Astrocyte (in vitro differentiated cells and primary cell): ENCODE data around the gene KCTD11. TPM values are rescaled to one million over a fixed set of nuclear protein-coding genes. Genes with fewer than 3 reads are reported as not detected.

Source experiments
- DNase-seq: peaks from one replicate; pipeline ENCODE4 v3.0.0-alpha.2; 2010; ENCODE audit warnings: low read depth
- FAIRE-seq: peaks from 2 replicates; lab custom pipeline; 2011; peaks lifted over from hg19 to GRCh38; lab: Jason Lieb, UNC
- H2AFZ ChIP-seq: 2 replicates; pipeline ENCODE4 v1.6.0; 2012; ENCODE audit warnings: low read depth, low read length, inconsistent platforms
- H3K27ac ChIP-seq: 2 replicates; pipeline ENCODE4 v1.5.1; 2011; ENCODE audit warnings: low read depth, low read length, inconsistent platforms
- H3K27me3 ChIP-seq: 2 replicates; pipeline ENCODE4 v1.6.0; 2011; ENCODE audit warnings: low read length, inconsistent platforms; ENCODE audit not compliant: insufficient read depth
- H3K36me3 ChIP-seq: 2 replicates; pipeline ENCODE4 v1.5.1; 2011; ENCODE audit warnings: low read length, inconsistent platforms; ENCODE audit not compliant: insufficient read depth
- H3K4me1 ChIP-seq: 2 replicates; pipeline ENCODE4 v1.5.1; 2011; ENCODE audit warnings: low read length, inconsistent platforms; ENCODE audit not compliant: insufficient read depth
- H3K4me2 ChIP-seq: 2 replicates; pipeline ENCODE4 v1.6.0; 2012; ENCODE audit warnings: low read length, inconsistent platforms
- H3K4me3 ChIP-seq: 2 replicates; pipeline ENCODE4 v1.5.1; 2011; ENCODE audit warnings: low read depth, mild to moderate bottlenecking, low read length, inconsistent platforms; ENCODE audit not compliant: insufficient read depth
- H3K79me2 ChIP-seq: 2 replicates; pipeline ENCODE4 v1.6.0; 2012; ENCODE audit warnings: mild to moderate bottlenecking, low read length, inconsistent platforms; ENCODE audit not compliant: insufficient read depth
- H3K9ac ChIP-seq: 2 replicates; pipeline ENCODE4 v1.6.0; 2012; ENCODE audit warnings: mild to moderate bottlenecking, low read length, inconsistent platforms
- H3K9me3 ChIP-seq: 2 replicates; pipeline ENCODE4 v1.5.1; 2012; ENCODE audit warnings: low read depth, mild to moderate bottlenecking, low read length, inconsistent platforms; ENCODE audit not compliant: insufficient read depth
- H4K20me1 ChIP-seq: 2 replicates; pipeline ENCODE4 v1.6.0; 2012; ENCODE audit warnings: low read length, inconsistent platforms; ENCODE audit not compliant: insufficient read depth
- H3K27ac Mint-ChIP-seq: one replicate; pipeline ENCODE4 v1.8.0; 2021; ENCODE audit warnings: mild to moderate bottlenecking, mixed read lengths; ENCODE audit not compliant: unreplicated experiment
- H3K27me3 Mint-ChIP-seq: one replicate; pipeline ENCODE4 v1.8.0; 2021; ENCODE audit warnings: low read depth, mixed read lengths; ENCODE audit not compliant: unreplicated experiment
- H3K36me3 Mint-ChIP-seq: one replicate; pipeline ENCODE4 v1.8.0; 2021; ENCODE audit warnings: low read depth, mixed read lengths; ENCODE audit not compliant: unreplicated experiment
- H3K4me1 Mint-ChIP-seq: one replicate; pipeline ENCODE4 v1.8.0; 2021; ENCODE audit warnings: low read depth, mixed read lengths; ENCODE audit not compliant: unreplicated experiment
- H3K4me3 Mint-ChIP-seq: one replicate; pipeline ENCODE4 v1.8.0; 2021; ENCODE audit warnings: mild to moderate bottlenecking, moderate library complexity, mixed read lengths; ENCODE audit not compliant: unreplicated experiment
- H3K9me3 Mint-ChIP-seq: one replicate; pipeline ENCODE4 v1.8.0; 2021; ENCODE audit warnings: mild to moderate bottlenecking, mixed read lengths; ENCODE audit not compliant: unreplicated experiment
- CTCF ChIP-seq: IDR thresholded peaks from 2 replicates; pipeline ENCODE4 v1.5.1; 2011; ENCODE audit warnings: low read depth, mild to moderate bottlenecking, inconsistent platforms, low read length, moderate library complexity; ENCODE audit not compliant: insufficient read depth
- EZH2 ChIP-seq: IDR thresholded peaks from 2 replicates; pipeline ENCODE4 v1.6.1; 2012; ENCODE audit warnings: mild to moderate bottlenecking, low read length, inconsistent platforms; ENCODE audit not compliant: insufficient read depth
- total RNA-seq: library from RNA; stranded (reverse); gene quantifications from 2 replicates; pipeline ENCODE4 v1.2.1, GENCODE V29; 2021

Gene KCTD11
- total RNA-seq, 1 donor from 2014 or later = 31.6 TPM

- peaks cover 24% of the 10 kb centered on the region for H3K36me3 Mint-ChIP-seq
- Histone ChIP-seq H3K27me3 (no peaks in the 10 kb centered on the region), H3K9me3 (no peaks in the 10 kb centered on the region), H4K20me1 (peaks cover 6% of the 10 kb centered on the region), H2AFZ (no peak overlapping the region), H3K4me2 (no peak overlapping the region), H3K27ac (no peak overlapping the region), H3K36me3 (peaks cover 16% of the 10 kb centered on the region), H3K9ac (no peak overlapping the region), H3K4me1 (no peaks in the 10 kb centered on the region), H3K79me2 (peaks cover 16% of the 10 kb centered on the region), H3K4me3 (no peak overlapping the region)
- FAIRE-seq (no peak), DNase-seq (no peak)
- TF ChIP-seq CTCF = no peak
- no peak for TF ChIP-seq EZH2
- no peaks in the 10 kb centered on the region for H3K27me3 Mint-ChIP-seq
- H3K4me1 Mint-ChIP-seq = peaks cover 1% of the 10 kb centered on the region
- H3K9me3 Mint-ChIP-seq = no peaks in the 10 kb centered on the region
- H3K4me3 Mint-ChIP-seq = no peak overlapping the region
- H3K27ac Mint-ChIP-seq = no peak overlapping the region
These were observed 29.3 kb upstream of the KCTD11 start for GRCh38 chr17:7322520-7323194.

GRCh38 chr17:7323731-7324437 is 28.1 kb upstream of the KCTD11 start:
- Mint-ChIP-seq H3K36me3 (peaks cover 18% of the 10 kb centered on the region), H3K4me3 (no peak overlapping the region), H3K27ac (no peak overlapping the region), H3K9me3 (no peaks in the 10 kb centered on the region), H3K27me3 (no peaks in the 10 kb centered on the region), H3K4me1 (peaks cover 10% of the 10 kb centered on the region)
- Histone ChIP-seq H3K27ac (no peak overlapping the region), H3K36me3 (peaks cover 16% of the 10 kb centered on the region), H3K4me3 (no peak overlapping the region), H4K20me1 (peaks cover 11% of the 10 kb centered on the region), H3K4me1 (peaks cover 8% of the 10 kb centered on the region), H3K79me2 (peaks cover 28% of the 10 kb centered on the region), H3K9ac (no peak overlapping the region), H3K27me3 (no peaks in the 10 kb centered on the region), H3K4me2 (no peak overlapping the region), H3K9me3 (no peaks in the 10 kb centered on the region), H2AFZ (no peak overlapping the region)
- FAIRE-seq = no peak
- no peak for DNase-seq
- TF ChIP-seq CTCF (peak; percentile 74), EZH2 (no peak)

GRCh38 chr17:7324438-7324779 is 27.6 kb upstream of the KCTD11 start:
- Mint-ChIP-seq H3K27me3 (no peaks in the 10 kb centered on the region), H3K9me3 (no peaks in the 10 kb centered on the region), H3K36me3 (peaks cover 18% of the 10 kb centered on the region), H3K27ac (no peak overlapping the region), H3K4me3 (no peak overlapping the region), H3K4me1 (peaks cover 10% of the 10 kb centered on the region)
- H3K4me2 ChIP-seq = no peak overlapping the region
- peaks cover 8% of the 10 kb centered on the region for H3K4me1 ChIP-seq
- H3K4me3 ChIP-seq = no peak overlapping the region
- no peak overlapping the region for H3K9ac ChIP-seq
- H3K27me3 ChIP-seq = no peaks in the 10 kb centered on the region
- DNase-seq = no peak
- peaks cover 29% of the 10 kb centered on the region for H3K79me2 ChIP-seq
- H4K20me1 ChIP-seq = peaks cover 11% of the 10 kb centered on the region
- no peak overlapping the region for H2AFZ ChIP-seq
- no peaks in the 10 kb centered on the region for H3K9me3 ChIP-seq
- FAIRE-seq = no peak
- peaks cover 16% of the 10 kb centered on the region for H3K36me3 ChIP-seq
- H3K27ac ChIP-seq = no peak overlapping the region
- TF ChIP-seq CTCF (no peak), EZH2 (no peak)
